Glutamatergic neuron (in vitro differentiated cells): Measurements from ENCODE around the gene PSME2. TPM values are rescaled to one million over a fixed set of nuclear protein-coding genes. Genes with fewer than 3 reads are reported as not detected.
A peak's percentile ranks its signal among the peaks of the same experiment; 100 is the strongest.

Experiments
- DNase-seq: peaks from one replicate; pipeline ENCODE4 v3.0.0; 2022
- H3K27ac Mint-ChIP-seq: one replicate; pipeline ENCODE4 v1.8.0; 2020; ENCODE audit warnings: mild to moderate bottlenecking, mixed read lengths, inconsistent platforms; ENCODE audit not compliant: unreplicated experiment
- H3K27me3 Mint-ChIP-seq: one replicate; pipeline ENCODE4 v1.8.0; 2020; ENCODE audit warnings: mild to moderate bottlenecking, moderate library complexity, mixed read lengths, inconsistent platforms; ENCODE audit not compliant: unreplicated experiment
- H3K36me3 Mint-ChIP-seq: one replicate; pipeline ENCODE4 v1.8.0; 2020; ENCODE audit warnings: mild to moderate bottlenecking, mixed read lengths, inconsistent platforms; ENCODE audit not compliant: unreplicated experiment
- H3K4me1 Mint-ChIP-seq: one replicate; pipeline ENCODE4 v1.8.0; 2020; ENCODE audit warnings: mild to moderate bottlenecking, low read depth, mixed read lengths, inconsistent platforms; ENCODE audit not compliant: unreplicated experiment
- H3K4me3 Mint-ChIP-seq: one replicate; pipeline ENCODE4 v1.8.0; 2020; ENCODE audit warnings: mild to moderate bottlenecking, mixed read lengths, inconsistent platforms; ENCODE audit not compliant: unreplicated experiment
- H3K9me3 Mint-ChIP-seq: one replicate; pipeline ENCODE4 v1.8.0; 2020; ENCODE audit warnings: mild to moderate bottlenecking, moderate library complexity, mixed read lengths, inconsistent platforms; ENCODE audit not compliant: unreplicated experiment
- CTCF ChIP-seq: fragments of 200-600 bp; sonication (generic); IDR thresholded peaks from one replicate; pipeline ENCODE4 v1.5.0; 2021; ENCODE audit not compliant: partially characterized antibody, unreplicated experiment
- microRNA-seq: library from miRNA; unstranded; fragments of <30 nt; microRNA quantifications from one replicate; pipeline ENCODE4, GENCODE V29; 2020; ENCODE audit not compliant: unreplicated experiment
- total RNA-seq: library from RNA; stranded (reverse); fragmentation: NEBNext Ultra II Directional; extraction: Animal tissue kit (Norgen Biotek cat#: 25700); gene quantifications from one replicate; pipeline ENCODE4 v1.2.1, GENCODE V29; 2021; ENCODE audit not compliant: unreplicated experiment

The PSME2 gene
- total RNA-seq, 1 donor from 2014 or later, result 58.9 TPM

- Mint-ChIP-seq H3K4me1 (peaks cover 24% of the 10 kb centered on the region), H3K27me3 (peaks cover 14% of the 10 kb centered on the region), H3K9me3 (peaks cover 12% of the 10 kb centered on the region), H3K36me3 (no peaks in the 10 kb centered on the region), H3K4me3 (peak overlapping the region; percentile 100), H3K27ac (peak overlapping the region; percentile 98)
- no peak for TF ChIP-seq CTCF
- DNase-seq, result no peak
Measured at GRCh38 chr14:24094841-24095270, 51.6 kb downstream of the PSME2 start.

- DNase-seq, result peak; percentile 89
- no peaks in the 10 kb centered on the region for H3K36me3 Mint-ChIP-seq
- TF ChIP-seq CTCF, result no peak
- H3K27me3 Mint-ChIP-seq, result peaks cover 14% of the 10 kb centered on the region
- H3K9me3 Mint-ChIP-seq, result peaks cover 12% of the 10 kb centered on the region
- H3K4me3 Mint-ChIP-seq, result peak within 1 kb of the TSS; percentile 100
- peaks cover 29% of the 10 kb centered on the region for H3K4me1 Mint-ChIP-seq
- peak within 1 kb of the TSS; percentile 98 for H3K27ac Mint-ChIP-seq
Measured at GRCh38 chr14:24093901-24094840, 52.2 kb downstream of the PSME2 start, which contains the start of gene PCK2. TSS of gene PCK2 (plus strand) at chr14:24094311. CDS start at chr14:24094406, 95 bp downstream.

Small RNAs within 50 kb of the gene (microRNA-seq; reads per million reads assigned to microRNA genes)
- not detected for gene MIR7703

Other genes starting within 250 kb of the PSME2 start
- gene DHRS4, start 192.8 kb downstream of the PSME2 start, total RNA-seq, result 6.1 TPM
- gene DHRS4L2, start 157.7 kb downstream of the PSME2 start, total RNA-seq, result 10.4 TPM
- gene CARMIL3, start 94.6 kb downstream of the PSME2 start, total RNA-seq, result 108 TPM
- 0.44 TPM for gene CPNE6, start 75.0 kb downstream of the PSME2 start, total RNA-seq
- gene PCK2, start 52.3 kb downstream of the PSME2 start, total RNA-seq, result 99.9 TPM
- gene DCAF11, start 31.8 kb downstream of the PSME2 start, total RNA-seq, result 54.1 TPM
- 3.7 TPM for gene NRL, start 31.7 kb downstream of the PSME2 start, total RNA-seq
- gene FITM1, start 16.0 kb downstream of the PSME2 start, total RNA-seq, result 0.66 TPM
- 35.7 TPM for gene PSME1, start 10.4 kb downstream of the PSME2 start, total RNA-seq
- 18.1 TPM for gene EMC9, start 5.0 kb downstream of the PSME2 start, total RNA-seq
- gene RNF31, start 888 bp upstream of the PSME2 start, total RNA-seq, result 88.2 TPM
- gene IRF9, start 14.7 kb upstream of the PSME2 start, total RNA-seq, result 31.0 TPM
- 136 TPM for gene REC8, start 25.5 kb upstream of the PSME2 start, total RNA-seq
- 25.5 TPM for gene IPO4, start 42.2 kb upstream of the PSME2 start, total RNA-seq
- 35.0 TPM for gene TM9SF1, start 48.8 kb upstream of the PSME2 start, total RNA-seq
- not detected for gene TSSK4, start 59.1 kb upstream of the PSME2 start, total RNA-seq
- gene CHMP4A, start 66.9 kb upstream of the PSME2 start, total RNA-seq, result 32.4 TPM
- gene MDP1, start 69.5 kb upstream of the PSME2 start, total RNA-seq, result 25.5 TPM
- 169 TPM for gene NEDD8, start 85.8 kb upstream of the PSME2 start, total RNA-seq
- gene GMPR2, start 86.3 kb upstream of the PSME2 start, total RNA-seq, result 55.8 TPM
- gene TINF2, start 96.0 kb upstream of the PSME2 start, total RNA-seq, result 67.0 TPM
- 4.2 TPM for gene TGM1, start 116.6 kb upstream of the PSME2 start, total RNA-seq
- gene RABGGTA, start 125.0 kb upstream of the PSME2 start, total RNA-seq, result 30.3 TPM
- 25.1 TPM for gene DHRS1, start 153.2 kb upstream of the PSME2 start, total RNA-seq
- gene NOP9, start 153.2 kb upstream of the PSME2 start, total RNA-seq, result 29.2 TPM
- gene CIDEB, start 161.4 kb upstream of the PSME2 start, total RNA-seq, result 1.8 TPM
- 8.9 TPM for gene LTB4R2, start 163.5 kb upstream of the PSME2 start, total RNA-seq
- gene LTB4R, start 164.9 kb upstream of the PSME2 start, total RNA-seq, result 7.1 TPM
- not detected for gene ADCY4, start 188.5 kb upstream of the PSME2 start, total RNA-seq
- gene RIPK3, start 193.4 kb upstream of the PSME2 start, total RNA-seq, result not detected
- gene NFATC4, start 221.6 kb upstream of the PSME2 start, total RNA-seq, result 11.4 TPM